HepG2 (cell line): ENCODE data around the gene SDK2. TPM values are rescaled to one million over a fixed set of nuclear protein-coding genes. Genes with fewer than 3 reads are reported as not detected.

Experiments
- ATAC-seq: fragments of 200-7000 bp; cut with Tn5 transposase; 3 replicates; pipeline ENCODE4 v1.9.1; 2020; ENCODE audit warnings: mild to moderate bottlenecking, moderate library complexity
- BruUV-seq: library from RNA; stranded (reverse); fragments of 400-500 nt; replicated peaks from 2 replicates; lab custom pipeline; 2021; lab: Mats Ljungman, UMichigan
- CTCF ChIA-PET: fragments of 300-600 bp; formaldehyde crosslinking; extraction: SDS; loops from one replicate; lab custom pipeline; 2021; ENCODE audit warnings: low total read pairs, inconsistent platforms, low intra/inter-chr PET ratio; lab: Yijun Ruan, JAX
- POLR2A ChIA-PET: fragments of 350-600 bp; sonication (Branson Sonifier 250); formaldehyde crosslinking; loops from one replicate; lab custom pipeline; 2020; ENCODE audit warnings: antibody characterized with exemption, inconsistent platforms; lab: Yijun Ruan, JAX
- DNase-seq: peaks from one replicate; pipeline ENCODE4 v3.0.0-alpha.2; 2015; ENCODE audit warnings: low spot score
- FAIRE-seq: peaks from 3 replicates; lab custom pipeline; 2011; peaks lifted over from hg19 to GRCh38; lab: Jason Lieb, UNC
- H2AFZ ChIP-seq: one replicate; pipeline ENCODE4 v1.6.1; 2011; ENCODE audit warnings: low read length, inconsistent platforms
- H3K27ac ChIP-seq: fragments of 300-600 bp; 3 replicates; pipeline ENCODE4 v1.8.0; 2011; ENCODE audit warnings: mixed run types, mild to moderate bottlenecking, mixed read lengths, low read length, inconsistent platforms; ENCODE audit not compliant: insufficient read depth; ENCODE audit errors: extremely low read length
- H3K27me3 ChIP-seq, 2 experiments: fragments of 200-600 bp in 1 of 2; 2 replicates in 1 of 2; 3 replicates in 1 of 2; pipeline versions ENCODE4 v1.6.0 to v1.8.0; 2011; ENCODE audit warnings: low read length in 2 of 2, mild to moderate bottlenecking in 2 of 2, moderate library complexity in 2 of 2, inconsistent platforms in 1 of 2; ENCODE audit not compliant: insufficient read depth in 2 of 2, control insufficient read depth in 1 of 2
- H3K36me3 ChIP-seq, 2 experiments: fragments of 200-600 bp in 1 of 2; replicated peaks in 1 of 2; 2 replicates in 1 of 2; 3 replicates in 1 of 2; pipeline versions ENCODE4 v1.5.1 to v1.8.0; 2011; ENCODE audit warnings: low read length in 2 of 2, inconsistent platforms in 1 of 2; ENCODE audit not compliant: insufficient read depth in 2 of 2, control insufficient read depth in 1 of 2
- H3K4me1 ChIP-seq: 2 replicates; pipeline ENCODE4 v1.5.1; 2012; ENCODE audit warnings: low read length, inconsistent platforms; ENCODE audit not compliant: insufficient read depth
- H3K4me2 ChIP-seq: 2 replicates; pipeline ENCODE4 v1.6.0; 2011; ENCODE audit warnings: low read depth, low read length, inconsistent platforms
- H3K4me3 ChIP-seq, 3 experiments: fragments of 200-600 bp in 1 of 3; sonication (generic), shearing (Covaris generic) in 1 of 3; replicated peaks in 1 of 3; 2 replicates each; pipeline ENCODE4 v1.5.1; 2011 to 2016; ENCODE audit warnings: low read length in 3 of 3, inconsistent platforms in 2 of 3, low read depth in 2 of 3, mild to moderate bottlenecking in 2 of 3, control low read depth in 1 of 3, mixed read lengths in 1 of 3; ENCODE audit not compliant: insufficient read depth in 1 of 3
- H3K79me2 ChIP-seq: one replicate; pipeline ENCODE4 v1.6.1; 2011; ENCODE audit warnings: low read length, inconsistent platforms; ENCODE audit not compliant: insufficient read depth
- H3K9ac ChIP-seq: 2 replicates; pipeline ENCODE4 v1.6.0; 2011; ENCODE audit warnings: mild to moderate bottlenecking, low read depth, low read length, inconsistent platforms; ENCODE audit not compliant: insufficient read depth
- H3K9me3 ChIP-seq: 2 replicates; pipeline ENCODE4 v1.5.1; 2012; ENCODE audit warnings: mild to moderate bottlenecking, low read length
- H4K20me1 ChIP-seq: 2 replicates; pipeline ENCODE4 v1.6.0; 2011; ENCODE audit warnings: inconsistent platforms, mild to moderate bottlenecking, low read length, moderate library complexity; ENCODE audit not compliant: insufficient read depth
- BORCS8-MEF2B ChIP-seq: sonication (generic); formaldehyde crosslinking; IDR thresholded peaks from 2 replicates; pipeline ENCODE4 v1.8.0; 2022; ENCODE audit warnings: mild to moderate bottlenecking, missing genetic modification reagents
- EZH2 ChIP-seq: conservative IDR thresholded peaks from 2 replicates; pipeline ENCODE4 v1.6.1; 2012; ENCODE audit warnings: mild to moderate bottlenecking, low read depth, low read length, moderate library complexity
- FIP1L1 ChIP-seq: fragments of 200-400 bp; formaldehyde crosslinking; IDR thresholded peaks from 2 replicates; pipeline ENCODE4 v1.6.1; 2018; ENCODE audit warnings: low read depth, mild to moderate bottlenecking, low read length, moderate library complexity, borderline replicate concordance; ENCODE audit not compliant: insufficient read depth
- GLMP ChIP-seq: sonication (generic); formaldehyde crosslinking; IDR thresholded peaks from 2 replicates; pipeline ENCODE4 v1.9.0; 2021; ENCODE audit warnings: missing genetic modification reagents, mild to moderate bottlenecking, borderline replicate concordance
- IRX3 ChIP-seq: sonication (generic); formaldehyde crosslinking; IDR thresholded peaks from 2 replicates; pipeline ENCODE4 v1.8.1; 2023; ENCODE audit warnings: mild to moderate bottlenecking, low read depth, missing genetic modification reagents, borderline replicate concordance
- LBX2 ChIP-seq: sonication (generic); formaldehyde crosslinking; IDR thresholded peaks from 2 replicates; pipeline ENCODE4 v1.5.0; 2020; ENCODE audit warnings: missing genetic modification reagents, mild to moderate bottlenecking, borderline replicate concordance
- NCOR1 ChIP-seq: fragments of 200-600 bp; sonication (generic); IDR thresholded peaks from 2 replicates; pipeline ENCODE4 v1.7.0; 2017; ENCODE audit warnings: antibody characterized with exemption, low read length, borderline replicate concordance
- POLR2AphosphoS2 ChIP-seq: IDR thresholded peaks from 2 replicates; pipeline ENCODE4 v1.6.1; 2011; ENCODE audit warnings: low read depth, low read length, improper control_type of control experiment
- TRIM24 ChIP-seq: sonication (generic); formaldehyde crosslinking; IDR thresholded peaks from 2 replicates; pipeline ENCODE4 v1.8.0; 2022; ENCODE audit warnings: mild to moderate bottlenecking, missing genetic modification reagents
- ZBTB25 ChIP-seq: IDR thresholded peaks from 2 replicates; pipeline ENCODE4 v1.6.1; 2018; ENCODE audit warnings: missing genetic modification reagents
- ZNF264 ChIP-seq: sonication (generic); formaldehyde crosslinking; IDR thresholded peaks from 2 replicates; pipeline ENCODE4 v1.4.0; 2020; ENCODE audit warnings: missing genetic modification reagents
- ZNF713 ChIP-seq: sonication (generic); formaldehyde crosslinking; IDR thresholded peaks from 2 replicates; pipeline ENCODE4 v1.4.0; 2020; ENCODE audit warnings: mild to moderate bottlenecking, missing genetic modification reagents
- ZNF850 ChIP-seq: sonication (generic); formaldehyde crosslinking; conservative IDR thresholded peaks from 2 replicates; pipeline ENCODE4 v1.9.0; 2021; ENCODE audit warnings: mild to moderate bottlenecking, missing genetic modification reagents
- WGBS: methylation state at CpG from one replicate; pipeline ENCODE4 v1.1.6; 2017; ENCODE audit warnings: low lambda C conversion rate; 5-methylcytosine and 5-hydroxymethylcytosine counted together
- in situ Hi-C: cut with HindIII; loops from 2 replicates; pipeline ENCODE4 v1.10.0; 2017; ENCODE audit warnings: low pct_unique_long_range_greater_than_20kb; ENCODE audit not compliant: extremely low pct_ligation_motif_present
- intact Hi-C: fragments of 100-400 bp; cut with micrococcal nuclease; formaldehyde crosslinking; loops from one replicate; pipeline ENCODE4 v1.10.0; 2022; ENCODE audit not compliant: unreplicated experiment
- polyA plus RNA-seq, 8 experiments: library from polyadenylated mRNA; depleted of rRNA in 3 of 8; stranded (reverse) in 7 of 8; unstranded in 1 of 8; fragments of >200 nt; fragmentation: Illumina TruSeq in 4 of 8; extraction: Trizol in 4 of 8; gene quantifications; 2 replicates each; pipeline versions ENCODE4 v1.2.1 to v1.2.3, GENCODE V29; 2011 to 2016; ENCODE audit warnings: low read depth in 4 of 8, missing spikeins in 1 of 8, mixed read lengths in 1 of 8; ENCODE audit not compliant: insufficient read depth in 1 of 8
- total RNA-seq, 5 experiments: library from RNA; depleted of rRNA; stranded (reverse); fragments of >200 nt; fragmentation: Illumina TruSeq; extraction: Trizol; gene quantifications; 2 replicates each; pipeline ENCODE4 v1.2.3, GENCODE V29; 2016; ENCODE audit warnings: low read depth in 1 of 5

SDK2 gene
- total and polyA plus RNA-seq, 2 of the 13 experiments (the other 11 are each of a cell fraction or from before 2014, with no cell fraction given) = not detected

GRCh38 chr17:73514146-73514863 is 129.9 kb downstream of the SDK2 start:
- Histone ChIP-seq H3K4me2 (no peak overlapping the region), H2AFZ (no peak overlapping the region), H3K36me3 (no peaks in the 10 kb centered on the region), H3K9ac (no peak overlapping the region), H3K27me3 (peaks cover 6 to 77% of the 10 kb centered on the region in 2 experiments), H3K9me3 (no peaks in the 10 kb centered on the region), H4K20me1 (no peaks in the 10 kb centered on the region; the same call in 1 of the 2 replicates), H3K27ac (no peak overlapping the region), H3K4me3 (no peak overlapping the region), H3K79me2 (no peaks in the 10 kb centered on the region), H3K4me1 (no peaks in the 10 kb centered on the region)
- BruUV-seq = no TSS peak
- TF ChIP-seq BORCS8-MEF2B (CRISPR knock-in tag) (no peak), ZNF850 (no peak), TRIM24 (CRISPR knock-in tag) (no peak), IRX3 (CRISPR knock-in tag) (no peak), EZH2 (no peak), ZNF713 (no peak), POLR2AphosphoS2 (no peak), ZNF264 (CRISPR knock-in tag) (no peak), GLMP (CRISPR knock-in tag) (no peak), ZBTB25 (CRISPR knock-in tag) (no peak), LBX2 (CRISPR knock-in tag) (no peak), NCOR1 (no peak), FIP1L1 (no peak)
- WGBS = 9% methylated on average over 9 of the region's 13 CpGs
- ATAC-seq (no peak), DNase-seq (no peak), FAIRE-seq (no peak)
- CTCF ChIA-PET = no interaction called here
- POLR2A ChIA-PET = no interaction called here
- in situ Hi-C loops = no loop called here
- intact Hi-C loops = no loop called here
